HCT116 (cell line): ENCODE data around the gene WDR90. TPM values are rescaled to one million over a fixed set of nuclear protein-coding genes. Genes with fewer than 3 reads are reported as not detected.

Experiments
- ATAC-seq: fragments of 200-7000 bp; cut with Tn5 transposase; 2 replicates; pipeline ENCODE4 v1.9.1; 2020; ENCODE audit warnings: mild to moderate bottlenecking, moderate library complexity
- BruUV-seq: library from RNA; stranded (reverse); fragments of 400-500 nt; replicated peaks from 2 replicates; lab custom pipeline; 2021; lab: Mats Ljungman, UMichigan
- CTCF ChIA-PET: fragments of 300-600 bp; sonication (Branson Sonifier 250); formaldehyde crosslinking; loops from one replicate; lab custom pipeline; 2021; ENCODE audit warnings: antibody characterized with exemption; lab: Charles Lee
- POLR2A ChIA-PET: fragments of 300-600, 350-600 bp; sonication (Branson Sonifier 250); formaldehyde crosslinking; loops from one replicate; lab custom pipeline; 2021; ENCODE audit warnings: antibody characterized with exemption; lab: Charles Lee
- RAD21 ChIA-PET, 2 experiments: fragments of 300-600 bp; sonication (Branson Sonifier 250); formaldehyde crosslinking; loops; one replicate each; lab custom pipeline; 2023; ENCODE audit warnings: low total read pairs in 2 of 2; ENCODE audit not compliant: uncharacterized antibody in 2 of 2, unreplicated experiment in 2 of 2, low non-redundant PET in 1 of 2; lab: Charles Lee
- DNase-seq: peaks from one replicate; pipeline ENCODE4 v3.0.0-alpha.2; 2010; ENCODE audit warnings: low read depth, low spot score
- H2AFZ ChIP-seq: fragments of 200-600 bp; shearing (Covaris generic), sonication (generic); 2 replicates; pipeline ENCODE4 v1.6.1; 2017; ENCODE audit warnings: low read depth, mixed run types, mixed read lengths, antibody characterized with exemption, low read length; ENCODE audit not compliant: poor library complexity, severe bottlenecking
- H3K27ac ChIP-seq: 2 replicates; pipeline ENCODE4 v1.5.1; 2012; ENCODE audit warnings: low read depth, low read length
- H3K27me3 ChIP-seq: fragments of 200-600 bp; sonication (generic); 2 replicates; pipeline ENCODE4 v1.6.1; 2016; ENCODE audit warnings: mixed run types, low read length, mixed read lengths; ENCODE audit not compliant: insufficient read depth
- H3K36me3 ChIP-seq, 2 experiments: fragments of 200-500 bp in 1 of 2; fragments of 200-600 bp in 1 of 2; sonication (Bioruptor generic) in 1 of 2; sonication (generic) in 1 of 2; 2 replicates each; pipeline versions ENCODE4 v1.5.1 to v1.6.1; 2014 to 2016; ENCODE audit warnings: low read length in 2 of 2, inconsistent platforms in 1 of 2, mixed read lengths in 1 of 2, mixed run types in 1 of 2; ENCODE audit not compliant: insufficient read depth in 2 of 2, control insufficient read depth in 1 of 2
- H3K4me1 ChIP-seq, 2 experiments: fragments of 200-600 bp in 1 of 2; sonication (generic) in 1 of 2; 2 replicates each; pipeline versions ENCODE4 v1.5.1 to v1.6.1; 2012 to 2017; ENCODE audit warnings: low read length in 2 of 2, inconsistent platforms in 1 of 2, mild to moderate bottlenecking in 1 of 2, mixed read lengths in 1 of 2, mixed run types in 1 of 2, moderate library complexity in 1 of 2; ENCODE audit not compliant: insufficient read depth in 2 of 2, control insufficient read depth in 1 of 2
- H3K4me2 ChIP-seq: fragments of 200-600 bp; sonication (generic); 2 replicates; pipeline ENCODE4 v1.6.1; 2017; ENCODE audit warnings: mixed run types, low read length, mixed read lengths
- H3K4me3 ChIP-seq, 2 experiments: fragments of 200-600 bp in 1 of 2; sonication (generic) in 1 of 2; replicated peaks in 1 of 2; 2 replicates each; pipeline ENCODE4 v1.5.1; 2011 to 2016; ENCODE audit warnings: low read length in 2 of 2, control low read depth in 1 of 2, low read depth in 1 of 2, mild to moderate bottlenecking in 1 of 2, mixed read lengths in 1 of 2, mixed run types in 1 of 2
- H3K79me2 ChIP-seq: fragments of 200-600 bp; sonication (generic); 2 replicates; pipeline ENCODE4 v1.6.1; 2017; ENCODE audit warnings: mild to moderate bottlenecking, mixed run types, low read length, moderate library complexity, mixed read lengths; ENCODE audit not compliant: insufficient read depth
- H3K9ac ChIP-seq: fragments of 200-600 bp; sonication (generic); 2 replicates; pipeline ENCODE4 v1.6.1; 2016; ENCODE audit warnings: low read length, mixed read lengths
- H3K9me2 ChIP-seq: fragments of 200-600 bp; sonication (generic), shearing (Covaris generic); 2 replicates; pipeline ENCODE4 v1.6.1; 2017; ENCODE audit warnings: mixed run types, mild to moderate bottlenecking, moderate library complexity; ENCODE audit not compliant: insufficient read depth
- H3K9me3 ChIP-seq, 2 experiments: fragments of 200-500 bp in 1 of 2; fragments of 200-600 bp in 1 of 2; sonication (Bioruptor generic) in 1 of 2; sonication (generic) in 1 of 2; 2 replicates each; pipeline ENCODE4 v1.6.1; 2014 to 2017; ENCODE audit warnings: low read length in 2 of 2, mixed read lengths in 2 of 2, inconsistent platforms in 1 of 2, low read depth in 1 of 2, mild to moderate bottlenecking in 1 of 2, mixed run types in 1 of 2, moderate library complexity in 1 of 2; ENCODE audit not compliant: control insufficient read depth in 1 of 2, insufficient read depth in 1 of 2
- H4K20me1 ChIP-seq: fragments of 200-600 bp; sonication (generic), shearing (Covaris generic); 2 replicates; pipeline ENCODE4 v1.6.1; 2017; ENCODE audit warnings: mixed run types, mild to moderate bottlenecking, moderate library complexity; ENCODE audit not compliant: insufficient read depth
- CBX3 ChIP-seq: IDR thresholded peaks from 2 replicates; pipeline ENCODE4 v1.6.1; 2012; ENCODE audit warnings: low read depth
- EGR1 ChIP-seq: IDR thresholded peaks from 2 replicates; pipeline ENCODE4 v1.6.1; 2012; ENCODE audit warnings: low read depth
- SIN3A ChIP-seq: IDR thresholded peaks from 2 replicates; pipeline ENCODE4 v1.6.1; 2012; ENCODE audit warnings: low read depth
- SP1 ChIP-seq: IDR thresholded peaks from 2 replicates; pipeline ENCODE4 v1.6.1; 2012; ENCODE audit warnings: low read depth
- ZFX ChIP-seq: fragments of 450-650 bp; IDR thresholded peaks from 2 replicates; pipeline ENCODE4 v1.6.1; 2017
- intact Hi-C: fragments of 100-400 bp; cut with micrococcal nuclease; formaldehyde crosslinking; loops from 2 replicates; pipeline ENCODE4 v1.10.0; 2022
- total RNA-seq: library from RNA; stranded (reverse); gene quantifications from one replicate; pipeline ENCODE4 v1.2.1, GENCODE V29; 2021; ENCODE audit not compliant: unreplicated experiment
- TF ChIP-seq, protein P1 (sequence below): IDR thresholded peaks from 2 replicates; pipeline ENCODE4 v1.6.1; 2012
- TF ChIP-seq, protein P2 (sequence below): IDR thresholded peaks from 2 replicates; pipeline ENCODE4 v1.6.1; 2012; ENCODE audit warnings: low read depth
- TF ChIP-seq, protein P3 (sequence below): IDR thresholded peaks from 2 replicates; pipeline ENCODE4 v1.6.1; 2012

The WDR90 gene
- total RNA-seq, 1 experiment from 2014 or later = 73.7 TPM

DNA sequence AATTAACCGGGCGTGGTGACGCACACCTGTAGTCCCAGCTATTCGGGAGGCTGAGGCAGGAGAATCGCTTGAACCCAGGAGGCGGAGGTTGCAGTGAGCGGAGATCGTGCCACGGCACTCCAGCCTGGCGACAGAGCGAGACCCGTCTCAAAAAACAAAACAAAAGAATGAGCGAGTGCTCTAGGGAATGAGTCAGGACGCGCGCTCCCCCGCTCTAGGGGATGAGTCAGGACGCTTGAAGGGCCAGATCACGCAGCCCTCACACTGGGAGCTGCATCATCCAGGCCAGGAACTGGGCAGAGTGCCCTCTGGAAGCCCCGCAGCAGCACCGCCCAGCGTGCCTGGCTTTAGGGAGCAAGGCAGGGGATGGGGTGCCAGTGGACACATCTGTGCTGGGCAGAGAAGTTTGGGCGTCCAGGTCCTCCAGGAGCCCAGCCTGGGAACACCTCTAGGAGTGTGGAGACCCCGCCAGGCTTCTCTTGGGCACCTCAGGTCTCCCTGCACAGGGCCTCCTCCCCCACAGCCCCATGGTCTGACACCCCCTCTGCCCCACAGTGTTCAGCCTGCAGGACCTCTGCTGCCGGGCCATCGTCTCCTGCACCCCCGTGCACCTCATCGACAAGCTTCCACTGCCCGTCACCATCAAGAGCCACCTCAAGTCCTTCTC is 22.2 kb upstream of the WDR90 start (continued):
- TF ChIP-seq CBX3 (peak; percentile 19; the same call in 1 of the 2 replicates), ZFX (no peak)
- TF ChIP-seq, protein P1, sequence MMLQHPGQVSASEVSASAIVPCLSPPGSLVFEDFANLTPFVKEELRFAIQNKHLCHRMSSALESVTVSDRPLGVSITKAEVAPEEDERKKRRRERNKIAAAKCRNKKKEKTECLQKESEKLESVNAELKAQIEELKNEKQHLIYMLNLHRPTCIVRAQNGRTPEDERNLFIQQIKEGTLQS = no peak

DNA sequence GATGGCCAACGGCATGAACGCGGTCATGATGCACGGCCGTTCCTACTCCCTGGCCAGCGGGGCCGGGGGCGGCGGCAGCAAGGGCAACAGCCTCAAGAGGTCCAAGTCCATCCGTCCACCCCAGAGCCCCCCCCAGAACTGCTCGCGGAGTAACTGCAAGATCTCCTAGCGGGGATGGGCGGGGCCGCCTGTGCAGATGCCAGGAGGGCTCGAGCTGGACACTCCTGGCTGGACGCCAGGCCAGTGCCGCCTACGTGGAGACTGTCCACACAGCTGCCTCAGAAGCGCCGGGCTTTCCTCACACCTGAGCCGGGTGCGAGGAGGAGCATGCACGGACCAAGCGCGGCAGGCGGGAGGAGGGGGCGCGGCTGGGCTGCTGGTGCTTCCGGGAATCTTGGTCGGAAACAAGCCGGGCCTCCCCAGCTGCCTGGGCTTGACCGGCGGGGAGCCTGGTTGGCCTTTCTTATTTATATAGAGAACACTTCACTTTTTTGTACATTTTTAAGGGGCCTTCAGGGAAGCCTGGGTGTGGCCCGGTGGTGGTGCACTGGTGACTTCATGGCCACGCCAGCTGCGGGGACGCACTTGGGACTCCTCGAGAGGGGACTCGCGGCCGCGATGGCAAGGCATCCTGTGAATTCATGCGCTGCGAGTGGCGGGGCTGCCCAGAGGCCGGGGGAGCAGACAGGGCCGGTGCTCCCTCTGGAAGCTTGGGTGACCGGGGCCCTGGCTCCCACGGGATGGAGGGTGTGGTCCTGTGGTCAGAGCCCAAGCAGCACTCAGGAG is 21.5 kb upstream of the WDR90 start:
- intact Hi-C loops = loop anchor here (5.0 kb wide), 1 partner anchor 35 kb away; the partner anchor contains the start of gene RAB40C
- TF ChIP-seq SIN3A = 0 out of 2 replicates have a peak, but pooled peaks have one; percentile 48
- TF ChIP-seq, protein P2, sequence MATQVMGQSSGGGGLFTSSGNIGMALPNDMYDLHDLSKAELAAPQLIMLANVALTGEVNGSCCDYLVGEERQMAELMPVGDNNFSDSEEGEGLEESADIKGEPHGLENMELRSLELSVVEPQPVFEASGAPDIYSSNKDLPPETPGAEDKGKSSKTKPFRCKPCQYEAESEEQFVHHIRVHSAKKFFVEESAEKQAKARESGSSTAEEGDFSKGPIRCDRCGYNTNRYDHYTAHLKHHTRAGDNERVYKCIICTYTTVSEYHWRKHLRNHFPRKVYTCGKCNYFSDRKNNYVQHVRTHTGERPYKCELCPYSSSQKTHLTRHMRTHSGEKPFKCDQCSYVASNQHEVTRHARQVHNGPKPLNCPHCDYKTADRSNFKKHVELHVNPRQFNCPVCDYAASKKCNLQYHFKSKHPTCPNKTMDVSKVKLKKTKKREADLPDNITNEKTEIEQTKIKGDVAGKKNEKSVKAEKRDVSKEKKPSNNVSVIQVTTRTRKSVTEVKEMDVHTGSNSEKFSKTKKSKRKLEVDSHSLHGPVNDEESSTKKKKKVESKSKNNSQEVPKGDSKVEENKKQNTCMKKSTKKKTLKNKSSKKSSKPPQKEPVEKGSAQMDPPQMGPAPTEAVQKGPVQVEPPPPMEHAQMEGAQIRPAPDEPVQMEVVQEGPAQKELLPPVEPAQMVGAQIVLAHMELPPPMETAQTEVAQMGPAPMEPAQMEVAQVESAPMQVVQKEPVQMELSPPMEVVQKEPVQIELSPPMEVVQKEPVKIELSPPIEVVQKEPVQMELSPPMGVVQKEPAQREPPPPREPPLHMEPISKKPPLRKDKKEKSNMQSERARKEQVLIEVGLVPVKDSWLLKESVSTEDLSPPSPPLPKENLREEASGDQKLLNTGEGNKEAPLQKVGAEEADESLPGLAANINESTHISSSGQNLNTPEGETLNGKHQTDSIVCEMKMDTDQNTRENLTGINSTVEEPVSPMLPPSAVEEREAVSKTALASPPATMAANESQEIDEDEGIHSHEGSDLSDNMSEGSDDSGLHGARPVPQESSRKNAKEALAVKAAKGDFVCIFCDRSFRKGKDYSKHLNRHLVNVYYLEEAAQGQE = no peak
- peak; percentile 44; the same call in 1 of the 2 replicates for TF ChIP-seq SP1
- peak; percentile 83 for TF ChIP-seq CBX3
- TF ChIP-seq, protein P3, sequence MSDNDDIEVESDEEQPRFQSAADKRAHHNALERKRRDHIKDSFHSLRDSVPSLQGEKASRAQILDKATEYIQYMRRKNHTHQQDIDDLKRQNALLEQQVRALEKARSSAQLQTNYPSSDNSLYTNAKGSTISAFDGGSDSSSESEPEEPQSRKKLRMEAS = peak; percentile 98
- TF ChIP-seq EGR1 = peak; percentile 48; the same call in 1 of the 2 replicates
- Histone ChIP-seq H3K4me3 (peak overlapping the region in 1 of 2 experiments; percentile 20; a peak in 1 of 4 replicates), H3K9me3 (no peaks in the 10 kb centered on the region), H3K36me3 (no peaks in the 10 kb centered on the region), H3K4me1 (peaks cover 29 to 47% of the 10 kb centered on the region in 2 experiments), H3K27me3 (no peaks in the 10 kb centered on the region), H3K4me2 (peak overlapping the region; percentile 61), H3K9ac (peak overlapping the region; percentile 57), H3K79me2 (no peaks in the 10 kb centered on the region), H2AFZ (no peak overlapping the region), H3K27ac (peak overlapping the region; percentile 83), H4K20me1 (no peaks in the 10 kb centered on the region), H3K9me2 (no peaks in the 10 kb centered on the region)
- DNase-seq (no peak), ATAC-seq (peak; percentile 30)
- BruUV-seq = no TSS peak
- CTCF ChIA-PET = no interaction called here
- RAD21 ChIA-PET = interaction anchor here in 1 of 2 experiments (0.9 kb wide), 1 partner anchor 39 kb away, joined by 3 read pairs; no protein-coding TSS in a partner anchor
- POLR2A ChIA-PET = no interaction called here
